HTR-8/SVneo (cell line): Measurements from ENCODE around the gene KRT81.
"Not testable (repeated sequence)": the region's sequence is repeated elsewhere in the genome, so short reads cannot be mapped to it uniquely, and the experiment has no call there.

ENCODE experiments used
- DNase-seq: peaks from one replicate; pipeline ENCODE4 v3.0.0; 2011; ENCODE audit warnings: low spot score, mixed read lengths; ENCODE audit not compliant: insufficient read length
- FAIRE-seq: peaks from 2 replicates; lab custom pipeline; 2011; peaks lifted over from hg19 to GRCh38; lab: Jason Lieb, UNC

Gene KRT81

DNA sequence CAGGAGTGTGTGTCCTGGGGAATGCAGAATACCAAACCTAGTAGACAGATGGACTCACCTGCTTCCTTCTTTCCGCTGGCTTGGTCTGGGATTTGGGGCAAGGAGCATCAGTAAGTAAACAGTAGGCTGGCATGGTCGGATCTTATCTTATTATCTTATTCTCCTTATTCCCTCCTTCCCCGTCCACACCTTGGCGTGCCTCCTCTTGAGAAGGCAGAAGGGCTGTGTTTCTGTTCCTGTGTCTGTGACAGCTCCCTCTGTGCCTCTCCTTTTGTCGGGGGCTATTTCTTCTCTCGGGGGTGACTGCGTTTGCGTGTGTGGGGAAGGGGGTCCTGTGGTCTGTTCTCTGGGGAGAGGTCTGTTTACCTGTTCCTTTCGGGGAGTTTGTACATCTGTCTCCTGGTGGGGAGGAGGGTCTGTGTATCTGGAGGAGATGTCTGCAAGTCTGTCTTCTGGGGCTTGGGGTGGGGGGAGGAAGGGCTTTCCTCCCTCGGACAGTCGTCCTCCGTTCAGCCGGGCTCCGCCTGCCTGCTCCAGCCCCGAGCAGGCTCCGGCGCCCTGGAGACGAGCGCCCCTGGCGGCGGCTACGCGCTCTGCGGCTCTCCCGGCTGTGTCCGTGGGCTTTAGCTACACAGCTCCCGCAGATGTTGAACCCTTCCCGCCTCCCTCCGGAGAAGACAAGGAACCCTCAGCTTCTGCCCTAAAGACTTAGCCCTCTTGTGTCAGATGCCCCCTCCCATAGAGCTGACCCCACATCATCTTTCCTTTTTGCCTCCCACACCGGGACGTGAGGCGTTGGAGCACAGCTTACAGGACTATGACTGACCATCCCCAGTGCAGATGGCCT, 12.5 kb downstream of the KRT81 start:
- FAIRE-seq (peak; percentile 84), DNase-seq (peak; percentile 81)

- no peak for DNase-seq
- peak; percentile 76 for FAIRE-seq
Measured at GRCh38 chr12:52277486-52278245, 13.7 kb downstream of the KRT81 start.

DNA sequence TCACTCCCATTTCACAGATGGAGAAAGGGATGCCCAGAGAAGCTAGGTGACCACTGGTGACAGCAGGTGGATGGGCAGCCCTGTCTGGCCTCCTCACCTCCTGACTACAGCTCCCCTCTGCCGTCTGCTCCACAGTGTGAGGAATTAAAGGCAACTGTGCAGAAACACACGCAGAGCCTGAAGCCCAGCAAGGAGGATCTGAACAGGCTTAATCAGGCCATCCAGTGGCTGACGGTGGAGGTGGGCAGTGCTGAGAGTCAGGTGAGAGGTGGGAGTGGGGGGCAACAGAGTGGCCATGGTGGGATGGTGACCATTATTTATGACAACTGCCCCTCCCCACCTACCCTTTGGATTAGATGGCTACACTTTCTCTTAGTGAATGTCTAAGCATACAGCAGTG, 15.6 kb downstream of the KRT81 start:
- no peak for DNase-seq
- no peak for FAIRE-seq

DNA sequence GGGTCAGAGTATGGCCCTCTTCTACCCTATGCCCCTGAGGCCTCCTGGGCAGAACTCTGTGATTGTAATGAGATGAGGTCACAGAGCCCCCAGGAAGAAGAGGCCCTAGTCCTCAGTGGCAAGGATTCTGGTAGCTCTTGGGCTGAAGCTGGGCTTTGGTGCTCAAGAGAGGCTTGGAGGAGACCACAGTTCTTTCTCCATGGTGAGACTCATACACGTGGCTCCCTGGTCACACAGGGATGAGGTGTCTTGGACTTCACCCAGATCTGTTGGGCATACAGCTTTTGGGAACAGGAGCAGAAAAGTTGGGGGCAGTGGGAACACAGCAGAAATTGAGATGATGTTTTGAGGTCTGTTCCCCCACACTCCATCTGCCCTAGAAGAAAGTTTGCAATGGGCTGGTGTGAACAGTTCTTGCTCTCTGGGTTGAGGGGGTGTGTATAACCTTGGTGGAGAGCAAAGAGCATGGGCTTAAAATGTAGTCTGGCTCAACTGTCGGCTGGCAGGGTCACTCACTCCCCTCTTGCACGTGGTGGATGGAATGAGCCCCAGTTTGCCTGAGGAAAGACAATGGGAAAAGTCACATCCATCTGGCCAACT, 16.7 kb downstream of the KRT81 start, which contains the start of gene KRT86:
KRT86 (plus strand) TSS at position 125 of the 600 bp plus-strand sequence. CDS start 27,272 bp downstream, outside the sequence.
- FAIRE-seq (no peak), DNase-seq (no peak)

DNA sequence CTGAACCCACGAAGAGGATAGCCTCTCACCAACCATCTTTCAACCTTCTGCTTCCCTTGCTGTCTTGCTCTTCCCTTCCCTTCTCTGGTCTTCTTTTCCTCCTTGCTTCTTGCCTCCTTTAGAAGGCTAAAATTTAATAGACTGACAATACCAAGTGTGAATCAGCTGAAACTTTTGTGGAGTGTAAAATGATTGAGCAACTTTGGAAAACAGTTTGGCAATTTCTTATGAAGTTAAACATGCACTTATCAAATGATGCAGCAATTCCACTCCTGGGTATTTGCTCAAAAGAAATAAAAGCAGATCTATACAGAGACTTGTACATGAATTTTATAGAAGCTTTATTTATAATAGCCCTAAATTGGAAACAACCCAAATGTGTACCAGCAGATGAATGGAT, 20.2 kb downstream of the KRT81 start:
- FAIRE-seq (no peak), DNase-seq (no peak)

- no peak for FAIRE-seq
- DNase-seq = no peak
Measured at GRCh38 chr12:52270541-52271070, 20.7 kb downstream of the KRT81 start.

DNA sequence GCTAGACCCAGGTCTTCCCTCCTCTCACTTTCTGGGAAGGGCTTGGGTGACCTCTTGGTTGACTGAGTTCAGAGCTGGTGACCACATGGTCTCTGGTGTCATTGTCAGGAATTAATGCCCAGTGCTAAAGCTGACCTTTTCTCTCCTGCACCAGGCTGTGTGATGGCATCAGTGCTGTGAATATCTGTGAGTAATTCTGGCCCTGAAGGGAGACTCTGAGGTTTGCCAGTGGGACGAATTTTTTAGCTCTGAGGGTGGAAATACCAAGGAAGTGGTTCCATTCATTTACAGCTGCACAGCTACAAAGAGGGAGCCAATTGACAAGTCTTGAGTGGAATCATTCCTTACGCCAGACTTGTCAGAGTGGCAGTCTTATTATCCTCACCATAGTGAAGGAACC, 23.1 kb downstream of the KRT81 start:
- DNase-seq (no peak), FAIRE-seq (no peak)

GRCh38 chr12:52267699-52268098, 23.6 kb downstream of the KRT81 start:
- DNase-seq (no peak), FAIRE-seq (no peak)

- DNase-seq (no peak), FAIRE-seq (no peak)
Measured at GRCh38 chr12:52267266-52267665, 24.1 kb downstream of the KRT81 start.

DNA sequence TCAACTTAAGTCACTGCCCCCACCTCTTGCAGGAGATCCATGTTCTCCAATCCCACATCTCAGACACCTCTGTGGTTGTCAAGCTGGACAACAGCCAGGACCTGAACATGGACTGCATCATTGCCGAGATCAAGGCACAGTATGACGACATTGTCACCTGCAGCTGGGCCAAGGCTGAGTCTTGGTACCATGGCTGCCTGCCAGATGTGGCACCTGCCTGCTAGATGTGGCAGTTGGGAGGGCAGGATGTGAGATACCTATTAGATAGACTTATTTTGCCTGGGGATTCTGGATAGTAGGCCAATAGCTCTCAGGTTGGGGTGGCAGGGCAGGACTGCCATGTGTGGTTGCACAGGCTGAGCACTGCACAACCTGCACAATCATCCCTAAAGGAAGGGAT, 24.8 kb downstream of the KRT81 start:
- FAIRE-seq (peak; percentile 62), DNase-seq (no peak)

- no peak for FAIRE-seq
- DNase-seq = no peak
Measured at GRCh38 chr12:52264435-52264825, 26.9 kb downstream of the KRT81 start.

DNA sequence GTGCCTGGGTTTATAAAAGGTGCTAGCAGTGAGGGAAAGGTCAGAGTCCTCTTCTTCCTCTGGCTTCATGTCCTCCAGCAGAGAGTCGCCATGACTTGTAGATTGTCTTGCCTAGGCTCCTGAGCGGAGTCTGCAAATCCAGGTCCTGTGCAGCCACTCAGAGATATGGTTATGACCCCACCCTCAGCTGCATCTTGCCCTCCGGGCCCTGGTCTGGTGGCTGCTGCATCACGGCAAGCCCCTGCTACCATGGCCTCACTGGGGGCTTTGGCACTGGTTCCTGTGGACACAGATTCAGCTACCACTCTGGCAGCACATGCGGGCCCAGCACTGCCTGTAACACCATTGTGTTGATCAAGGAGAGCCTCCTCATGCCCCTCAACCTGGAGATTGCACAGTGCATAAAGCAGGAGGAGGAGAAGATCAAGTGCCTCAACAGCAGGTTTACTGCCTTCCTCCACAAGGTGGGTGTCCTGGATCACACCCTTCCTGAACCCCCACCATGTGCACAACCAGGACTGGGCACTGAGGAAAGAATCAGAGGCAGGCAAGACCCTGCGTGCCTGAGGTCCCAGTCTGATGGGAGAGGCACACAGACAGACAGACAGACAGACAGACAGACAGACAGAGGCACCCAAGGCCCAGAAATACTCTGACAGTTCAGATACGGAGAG, 27.4 kb downstream of the KRT81 start:
- DNase-seq = no peak
- no peak for FAIRE-seq

DNA sequence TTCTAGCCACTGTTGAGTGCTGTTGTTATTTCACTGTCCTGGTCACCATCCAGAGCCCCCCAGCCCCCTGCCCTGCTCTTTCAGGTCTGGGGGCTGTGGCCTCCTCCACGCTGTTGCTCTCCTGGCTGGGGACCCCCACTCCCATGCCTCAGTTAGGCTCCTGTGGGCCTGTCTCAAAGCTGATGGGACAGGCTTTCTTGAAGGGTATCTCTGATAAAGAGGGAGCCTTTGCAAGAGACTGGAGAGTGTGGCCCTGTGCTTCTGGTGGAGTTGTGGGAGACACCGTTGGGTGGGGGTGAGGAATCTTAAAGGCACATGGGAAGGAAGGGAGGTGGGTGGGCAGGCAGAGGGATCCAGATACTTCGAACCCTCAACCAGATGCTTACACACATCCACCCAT, 29.0 kb downstream of the KRT81 start:
- FAIRE-seq (no peak), DNase-seq (no peak)

DNA sequence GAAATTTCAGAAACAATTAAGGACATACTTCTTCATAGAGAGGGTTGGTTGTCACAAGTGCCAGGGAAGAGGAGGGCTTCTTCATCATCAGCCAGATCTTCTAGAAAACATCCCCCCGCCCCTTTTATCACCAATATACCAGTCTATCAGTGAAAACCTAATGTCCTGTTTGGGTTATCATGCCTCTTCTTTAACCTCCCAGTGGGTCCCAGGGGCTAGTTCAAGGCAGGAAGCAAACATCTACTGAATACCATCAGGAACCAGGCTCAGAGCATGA, 30.2 kb downstream of the KRT81 start:
- DNase-seq (no peak), FAIRE-seq (no peak)

- DNase-seq = peak; percentile 29
- peak; percentile 23 for FAIRE-seq
Measured at GRCh38 chr12:52260361-52261207, 30.8 kb downstream of the KRT81 start.

DNA sequence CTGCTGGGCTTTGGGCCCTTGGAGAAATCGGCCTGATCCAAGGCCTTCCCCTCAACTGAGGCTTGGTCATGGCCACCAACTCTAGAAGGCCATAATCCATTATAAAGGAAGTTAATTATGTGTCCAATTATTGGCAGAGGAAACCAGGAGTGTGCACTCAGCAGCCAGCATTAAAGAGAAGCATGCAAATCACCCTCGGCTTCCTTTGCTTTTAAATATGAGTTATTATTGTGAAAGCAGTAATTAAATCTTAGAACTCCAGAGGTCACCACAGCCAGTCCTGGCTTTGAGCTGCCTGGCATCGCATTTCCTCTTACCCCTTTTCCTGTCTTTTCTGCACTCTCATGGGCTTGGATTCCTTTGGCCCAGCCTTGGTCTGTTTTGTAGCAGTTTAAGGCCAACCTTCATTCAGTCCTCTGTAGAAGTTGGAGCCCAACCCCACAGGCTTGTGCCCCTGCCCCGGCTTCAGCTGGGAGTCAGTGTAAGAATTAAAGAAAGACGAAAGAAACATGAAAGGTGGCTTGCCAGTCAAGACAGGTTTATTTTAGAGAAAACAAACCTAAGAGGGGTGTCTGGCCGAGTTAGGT, 31.6 kb downstream of the KRT81 start:
- FAIRE-seq (no peak), DNase-seq (no peak)

- DNase-seq = no peak
- FAIRE-seq = no peak
Measured at GRCh38 chr12:52258335-52258901, 32.9 kb downstream of the KRT81 start.

GRCh38 chr12:52257922-52258321, 33.4 kb downstream of the KRT81 start:
- not testable (repeated sequence) for FAIRE-seq, DNase-seq

DNA sequence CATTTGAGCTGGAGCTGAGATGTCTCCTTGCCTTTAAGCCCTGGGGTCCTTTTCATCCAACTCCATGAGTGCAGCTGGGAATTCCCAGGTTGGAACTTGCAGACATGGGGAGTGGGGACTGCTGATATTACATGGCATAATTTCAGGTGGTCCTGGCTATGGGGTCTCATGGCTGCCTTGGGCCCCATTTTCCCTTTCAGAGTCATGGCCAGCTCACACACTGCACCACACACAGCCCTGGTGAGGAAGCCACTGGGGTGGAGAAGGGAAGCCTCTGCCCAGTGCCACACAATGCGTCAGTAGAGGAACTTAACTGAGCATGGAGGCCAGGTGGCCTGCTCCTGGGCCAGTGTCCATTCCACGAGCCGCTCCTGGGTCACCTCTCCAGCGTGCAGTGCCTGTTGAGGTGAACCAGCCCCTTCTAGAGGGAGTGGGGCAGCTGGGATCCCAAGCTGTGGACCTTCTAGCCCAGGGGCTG, 34.2 kb downstream of the KRT81 start:
- no peak for DNase-seq
- no peak for FAIRE-seq
